Panc1 (cell line): Measurements from ENCODE around the gene SDS. TPM values are rescaled to one million over a fixed set of nuclear protein-coding genes. Genes with fewer than 3 reads are reported as not detected.

Experiments used
- ATAC-seq: fragments of 200-7000 bp; cut with Tn5 transposase; 2 replicates; pipeline ENCODE4 v1.9.1; 2020; ENCODE audit warnings: mild to moderate bottlenecking, moderate library complexity
- BruUV-seq: library from RNA; stranded (reverse); fragments of 400-500 nt; replicated peaks from 2 replicates; lab custom pipeline; 2021; lab: Mats Ljungman, UMichigan
- CTCF ChIA-PET: fragments of 300-600 bp; sonication (Branson Sonifier 250); formaldehyde crosslinking; loops from one replicate; lab custom pipeline; 2022; ENCODE audit warnings: antibody characterized with exemption; lab: Charles Lee
- POLR2A ChIA-PET: fragments of 300-600 bp; sonication (Branson Sonifier 250); formaldehyde crosslinking; loops from one replicate; lab custom pipeline; 2022; ENCODE audit warnings: antibody characterized with exemption; lab: Charles Lee
- DNase-seq: peaks from one replicate; pipeline ENCODE4 v3.0.0-alpha.2; 2010; ENCODE audit warnings: low read depth, low spot score
- H3K27ac ChIP-seq: 2 replicates; pipeline ENCODE4 v1.5.1; 2011; ENCODE audit warnings: mild to moderate bottlenecking, low read length, inconsistent platforms
- H3K27me3 ChIP-seq: fragments of 200-500 bp; sonication (Bioruptor generic); 2 replicates; pipeline ENCODE4 v1.6.0; 2014; ENCODE audit warnings: low read length, inconsistent platforms; ENCODE audit not compliant: control insufficient read depth, insufficient read depth
- H3K36me3 ChIP-seq: fragments of 200-500 bp; sonication (Bioruptor generic); 2 replicates; pipeline ENCODE4 v1.5.1; 2014; ENCODE audit warnings: inconsistent platforms, mild to moderate bottlenecking, low read length, moderate library complexity; ENCODE audit not compliant: control insufficient read depth, insufficient read depth
- H3K4me1 ChIP-seq: 2 replicates; pipeline ENCODE4 v1.5.1; 2011; ENCODE audit warnings: inconsistent platforms, mild to moderate bottlenecking, low read length, moderate library complexity; ENCODE audit not compliant: control insufficient read depth, insufficient read depth
- H3K4me3 ChIP-seq, 2 experiments: 2 replicates each; pipeline ENCODE4 v1.5.1; 2011 to 2012; ENCODE audit warnings: low read depth in 2 of 2, low read length in 2 of 2, mild to moderate bottlenecking in 2 of 2, inconsistent platforms in 1 of 2, moderate library complexity in 1 of 2
- H3K9me3 ChIP-seq: fragments of 200-500 bp; sonication (Bioruptor generic); 2 replicates; pipeline ENCODE4 v1.5.1; 2014; ENCODE audit warnings: low read depth, mild to moderate bottlenecking, inconsistent platforms, low read length, moderate library complexity; ENCODE audit not compliant: control insufficient read depth, insufficient read depth
- POLR2AphosphoS5 ChIP-seq: IDR thresholded peaks from 2 replicates; pipeline ENCODE4 v1.6.1; 2012; ENCODE audit warnings: mild to moderate bottlenecking, low read depth, low read length, moderate library complexity
- SIN3A ChIP-seq: IDR thresholded peaks from 2 replicates; pipeline ENCODE4 v1.6.1; 2012; ENCODE audit warnings: low read depth, mild to moderate bottlenecking, low read length, moderate library complexity, borderline replicate concordance; ENCODE audit not compliant: insufficient read depth
- TCF7L2 ChIP-seq: IDR thresholded peaks from 2 replicates; pipeline ENCODE4 v1.6.1; 2011; ENCODE audit warnings: mild to moderate bottlenecking, low read depth, low read length, inconsistent platforms
- in situ Hi-C: cut with HindIII; loops from 2 replicates; pipeline ENCODE4 v1.10.0; 2016; ENCODE audit warnings: low sequenced_read_pairs, low pct_unique_long_range_greater_than_20kb
- intact Hi-C: fragments of 100-400 bp; cut with micrococcal nuclease; formaldehyde crosslinking; loops from one replicate; pipeline ENCODE4 v1.10.0; 2022; ENCODE audit not compliant: unreplicated experiment
- total RNA-seq: library from RNA; stranded (reverse); gene quantifications from one replicate; pipeline ENCODE4 v1.2.1, GENCODE V29; 2021; ENCODE audit not compliant: unreplicated experiment
- TF ChIP-seq, protein P1 (sequence below): fragments of 450-650 bp; IDR thresholded peaks from 2 replicates; pipeline ENCODE4 v1.5.1; 2017; ENCODE audit warnings: mild to moderate bottlenecking
- TF ChIP-seq, protein P2 (sequence below), 2 experiments: IDR thresholded peaks; 2 replicates each; pipeline ENCODE4 v1.6.1; 2011 to 2012; ENCODE audit warnings: low read depth in 2 of 2, control low read depth in 1 of 2, low read length in 1 of 2, mild to moderate bottlenecking in 1 of 2, moderate library complexity in 1 of 2; ENCODE audit not compliant: insufficient read depth in 1 of 2

The SDS gene
- total RNA-seq, 1 experiment from 2014 or later = 0.15 TPM

- no peaks in the 10 kb centered on the region for H3K36me3 ChIP-seq
- no peaks in the 10 kb centered on the region for H3K4me1 ChIP-seq
- BruUV-seq = no TSS peak
- intact Hi-C loops = no loop called here
- H3K27ac ChIP-seq = no peak overlapping the region
- no peaks in the 10 kb centered on the region for H3K27me3 ChIP-seq
- in situ Hi-C loops = no loop called here
- ChIA-PET POLR2A (interaction anchor here (0.6 kb wide), 1 partner anchor 14 kb away, joined by 7 read pairs; no protein-coding TSS in a partner anchor), CTCF (no interaction called here)
- no peaks in the 10 kb centered on the region for H3K9me3 ChIP-seq
- DNase-seq (no peak), ATAC-seq (no peak)
- H3K4me3 ChIP-seq = no peak overlapping the region
- TF ChIP-seq SIN3A (no peak), POLR2AphosphoS5 (no peak), TCF7L2 (no peak)
- TF ChIP-seq, protein P1, sequence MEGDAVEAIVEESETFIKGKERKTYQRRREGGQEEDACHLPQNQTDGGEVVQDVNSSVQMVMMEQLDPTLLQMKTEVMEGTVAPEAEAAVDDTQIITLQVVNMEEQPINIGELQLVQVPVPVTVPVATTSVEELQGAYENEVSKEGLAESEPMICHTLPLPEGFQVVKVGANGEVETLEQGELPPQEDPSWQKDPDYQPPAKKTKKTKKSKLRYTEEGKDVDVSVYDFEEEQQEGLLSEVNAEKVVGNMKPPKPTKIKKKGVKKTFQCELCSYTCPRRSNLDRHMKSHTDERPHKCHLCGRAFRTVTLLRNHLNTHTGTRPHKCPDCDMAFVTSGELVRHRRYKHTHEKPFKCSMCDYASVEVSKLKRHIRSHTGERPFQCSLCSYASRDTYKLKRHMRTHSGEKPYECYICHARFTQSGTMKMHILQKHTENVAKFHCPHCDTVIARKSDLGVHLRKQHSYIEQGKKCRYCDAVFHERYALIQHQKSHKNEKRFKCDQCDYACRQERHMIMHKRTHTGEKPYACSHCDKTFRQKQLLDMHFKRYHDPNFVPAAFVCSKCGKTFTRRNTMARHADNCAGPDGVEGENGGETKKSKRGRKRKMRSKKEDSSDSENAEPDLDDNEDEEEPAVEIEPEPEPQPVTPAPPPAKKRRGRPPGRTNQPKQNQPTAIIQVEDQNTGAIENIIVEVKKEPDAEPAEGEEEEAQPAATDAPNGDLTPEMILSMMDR = no peak
- TF ChIP-seq, protein P2, sequence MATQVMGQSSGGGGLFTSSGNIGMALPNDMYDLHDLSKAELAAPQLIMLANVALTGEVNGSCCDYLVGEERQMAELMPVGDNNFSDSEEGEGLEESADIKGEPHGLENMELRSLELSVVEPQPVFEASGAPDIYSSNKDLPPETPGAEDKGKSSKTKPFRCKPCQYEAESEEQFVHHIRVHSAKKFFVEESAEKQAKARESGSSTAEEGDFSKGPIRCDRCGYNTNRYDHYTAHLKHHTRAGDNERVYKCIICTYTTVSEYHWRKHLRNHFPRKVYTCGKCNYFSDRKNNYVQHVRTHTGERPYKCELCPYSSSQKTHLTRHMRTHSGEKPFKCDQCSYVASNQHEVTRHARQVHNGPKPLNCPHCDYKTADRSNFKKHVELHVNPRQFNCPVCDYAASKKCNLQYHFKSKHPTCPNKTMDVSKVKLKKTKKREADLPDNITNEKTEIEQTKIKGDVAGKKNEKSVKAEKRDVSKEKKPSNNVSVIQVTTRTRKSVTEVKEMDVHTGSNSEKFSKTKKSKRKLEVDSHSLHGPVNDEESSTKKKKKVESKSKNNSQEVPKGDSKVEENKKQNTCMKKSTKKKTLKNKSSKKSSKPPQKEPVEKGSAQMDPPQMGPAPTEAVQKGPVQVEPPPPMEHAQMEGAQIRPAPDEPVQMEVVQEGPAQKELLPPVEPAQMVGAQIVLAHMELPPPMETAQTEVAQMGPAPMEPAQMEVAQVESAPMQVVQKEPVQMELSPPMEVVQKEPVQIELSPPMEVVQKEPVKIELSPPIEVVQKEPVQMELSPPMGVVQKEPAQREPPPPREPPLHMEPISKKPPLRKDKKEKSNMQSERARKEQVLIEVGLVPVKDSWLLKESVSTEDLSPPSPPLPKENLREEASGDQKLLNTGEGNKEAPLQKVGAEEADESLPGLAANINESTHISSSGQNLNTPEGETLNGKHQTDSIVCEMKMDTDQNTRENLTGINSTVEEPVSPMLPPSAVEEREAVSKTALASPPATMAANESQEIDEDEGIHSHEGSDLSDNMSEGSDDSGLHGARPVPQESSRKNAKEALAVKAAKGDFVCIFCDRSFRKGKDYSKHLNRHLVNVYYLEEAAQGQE (IDR thresholded peaks at IDR 0.05; ENCODE audit: insufficient read depth in 1 of 2, low read depth in 2 of 2, low read length in 1 of 2) = no peak
Measured at GRCh38 chr12:113351089-113351488, 52.6 kb downstream of the SDS start.

GRCh38 chr12:113348849-113349536 lies 54.7 kb downstream of the SDS start:
- ChIA-PET CTCF (no interaction called here), POLR2A (no interaction called here)
- no peak for ATAC-seq

More at GRCh38 chr12:113348849-113349536, 54.7 kb downstream of the SDS start:
- no peaks in the 10 kb centered on the region for H3K4me1 ChIP-seq
- no peaks in the 10 kb centered on the region for H3K36me3 ChIP-seq
- H3K4me3 ChIP-seq = no peak overlapping the region
- H3K9me3 ChIP-seq = no peaks in the 10 kb centered on the region
- in situ Hi-C loops (no loop called here), intact Hi-C loops (no loop called here)
- TF ChIP-seq, protein P1 = no peak
- TF ChIP-seq, protein P2 (IDR thresholded peaks at IDR 0.05; ENCODE audit: insufficient read depth in 1 of 2, low read depth in 2 of 2, low read length in 1 of 2) = no peak
- TF ChIP-seq POLR2AphosphoS5 (no peak), SIN3A (no peak), TCF7L2 (no peak)
- no peak for DNase-seq
- BruUV-seq = no TSS peak
- no peak overlapping the region for H3K27ac ChIP-seq
- no peaks in the 10 kb centered on the region for H3K27me3 ChIP-seq
